DOHH2 (cell line): ENCODE measurements around the gene TMEM272.

Experiments used
- EZH2phosphoT487 ChIP-seq: fragments of 200-600 bp; sonication (generic); IDR thresholded peaks from 2 replicates; pipeline ENCODE4 v1.6.1; 2017; ENCODE audit warnings: borderline replicate concordance, mild to moderate bottlenecking, antibody characterized with exemption, low read length, moderate library complexity, mixed read lengths
- TF ChIP-seq, protein P1 (sequence below): fragments of 200-600 bp; sonication (generic); IDR thresholded peaks from one replicate; pipeline ENCODE4 v1.5.1; 2014; ENCODE audit warnings: antibody characterized with exemption, mild to moderate bottlenecking, low read depth, low read length; ENCODE audit not compliant: poor library complexity, severe bottlenecking

DNA sequence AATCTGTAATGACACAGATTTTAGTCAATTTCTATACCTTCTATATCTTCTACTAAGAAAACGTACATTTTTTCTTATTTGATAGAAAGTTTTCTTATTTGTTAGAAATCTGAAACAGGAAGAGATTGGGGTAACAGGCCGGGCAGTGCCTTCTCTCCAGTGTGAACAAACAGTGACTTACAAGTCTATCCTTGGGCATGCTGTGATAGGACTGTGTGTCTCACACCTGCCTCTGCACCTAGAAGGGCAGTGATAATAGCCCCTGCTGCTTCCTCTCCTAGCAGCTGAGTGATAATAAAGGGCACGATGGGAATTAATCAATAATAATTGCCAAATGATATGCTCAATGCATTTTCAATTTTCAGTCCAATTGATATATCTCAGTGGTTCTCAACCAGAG lies 1.4 kb downstream of the TMEM272 start:
- TF ChIP-seq, protein P1, sequence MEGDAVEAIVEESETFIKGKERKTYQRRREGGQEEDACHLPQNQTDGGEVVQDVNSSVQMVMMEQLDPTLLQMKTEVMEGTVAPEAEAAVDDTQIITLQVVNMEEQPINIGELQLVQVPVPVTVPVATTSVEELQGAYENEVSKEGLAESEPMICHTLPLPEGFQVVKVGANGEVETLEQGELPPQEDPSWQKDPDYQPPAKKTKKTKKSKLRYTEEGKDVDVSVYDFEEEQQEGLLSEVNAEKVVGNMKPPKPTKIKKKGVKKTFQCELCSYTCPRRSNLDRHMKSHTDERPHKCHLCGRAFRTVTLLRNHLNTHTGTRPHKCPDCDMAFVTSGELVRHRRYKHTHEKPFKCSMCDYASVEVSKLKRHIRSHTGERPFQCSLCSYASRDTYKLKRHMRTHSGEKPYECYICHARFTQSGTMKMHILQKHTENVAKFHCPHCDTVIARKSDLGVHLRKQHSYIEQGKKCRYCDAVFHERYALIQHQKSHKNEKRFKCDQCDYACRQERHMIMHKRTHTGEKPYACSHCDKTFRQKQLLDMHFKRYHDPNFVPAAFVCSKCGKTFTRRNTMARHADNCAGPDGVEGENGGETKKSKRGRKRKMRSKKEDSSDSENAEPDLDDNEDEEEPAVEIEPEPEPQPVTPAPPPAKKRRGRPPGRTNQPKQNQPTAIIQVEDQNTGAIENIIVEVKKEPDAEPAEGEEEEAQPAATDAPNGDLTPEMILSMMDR, result no peak
- no peak for TF ChIP-seq EZH2phosphoT487
